CD14-positive monocyte (primary cell): ENCODE measurements around the gene PPP1R9B. TPM values are rescaled to one million over a fixed set of nuclear protein-coding genes. Genes with fewer than 3 reads are reported as not detected.

Experiments
- DNase-seq, 3 donors: peaks; one replicate each; pipeline ENCODE4 v3.0.0-alpha.2; 2011 to 2022
- H2AFZ ChIP-seq: 2 replicates; pipeline ENCODE4 v1.6.0; 2012; ENCODE audit warnings: mild to moderate bottlenecking, low read depth, low read length, inconsistent platforms; ENCODE audit not compliant: insufficient read depth, poor library complexity, severe bottlenecking
- H3K27ac ChIP-seq, 2 donors: 1 replicate in 1 of 2; 2 replicates in 1 of 2; pipeline ENCODE4 v1.5.1; 2012 to 2013; ENCODE audit warnings: low read length in 2 of 2, control low read depth in 1 of 2, inconsistent platforms in 1 of 2, low read depth in 1 of 2, mild to moderate bottlenecking in 1 of 2
- H3K27me3 ChIP-seq, 2 donors: one replicate each; pipeline versions ENCODE4 v1.6.0 to v1.6.1; 2011 to 2013; ENCODE audit warnings: low read length in 2 of 2; ENCODE audit not compliant: control insufficient read depth in 2 of 2, insufficient read depth in 2 of 2
- H3K36me3 ChIP-seq, 2 donors: replicated peaks in 1 of 2; 1 replicate in 1 of 2; 2 replicates in 1 of 2; pipeline versions ENCODE4 v1.5.1 to v1.6.1; 2012 to 2013; ENCODE audit warnings: low read length in 2 of 2, control low read depth in 1 of 2, inconsistent platforms in 1 of 2, mild to moderate bottlenecking in 1 of 2; ENCODE audit not compliant: insufficient read depth in 2 of 2, control insufficient read depth in 1 of 2
- H3K4me1 ChIP-seq, 2 donors: 1 replicate in 1 of 2; 2 replicates in 1 of 2; pipeline versions ENCODE4 v1.5.1 to v1.6.1; 2012 to 2013; ENCODE audit warnings: low read length in 2 of 2, control low read depth in 1 of 2, inconsistent platforms in 1 of 2, mild to moderate bottlenecking in 1 of 2, moderate library complexity in 1 of 2; ENCODE audit not compliant: insufficient read depth in 2 of 2, control insufficient read depth in 1 of 2
- H3K4me2 ChIP-seq: replicated peaks from 2 replicates; pipeline ENCODE3; 2012; ENCODE audit warnings: low read length, moderate library complexity, mild to moderate bottlenecking; ENCODE audit not compliant: poor library complexity, severe bottlenecking; ENCODE audit errors: extremely low read depth
- H3K4me3 ChIP-seq, 3 experiments: fragments of 200-600 bp in 1 of 3; sonication (generic) in 1 of 3; replicated peaks in 1 of 3; 1 replicate in 2 of 3; 2 replicates in 1 of 3; pipeline ENCODE4 v1.5.1; 2011 to 2013; ENCODE audit warnings: low read length in 3 of 3, mild to moderate bottlenecking in 3 of 3, control low read depth in 2 of 3, low read depth in 2 of 3, inconsistent platforms in 1 of 3, moderate library complexity in 1 of 3
- H3K79me2 ChIP-seq: 2 replicates; pipeline ENCODE4 v1.6.0; 2012; ENCODE audit warnings: mild to moderate bottlenecking, control low read depth, inconsistent platforms, low read length, moderate library complexity; ENCODE audit not compliant: insufficient read depth
- H3K9ac ChIP-seq: 2 replicates; pipeline ENCODE4 v1.6.0; 2017; ENCODE audit warnings: low read length, mild to moderate bottlenecking; ENCODE audit not compliant: insufficient read depth, poor library complexity, severe bottlenecking
- H3K9me3 ChIP-seq, 2 donors: replicated peaks in 1 of 2; 1 replicate in 1 of 2; 2 replicates in 1 of 2; pipeline versions ENCODE4 v1.5.1 to v1.6.1; 2012 to 2013; ENCODE audit warnings: low read length in 2 of 2, control low read depth in 1 of 2; ENCODE audit not compliant: control insufficient read depth in 1 of 2, insufficient read depth in 1 of 2
- H4K20me1 ChIP-seq: 2 replicates; pipeline ENCODE4 v1.6.0; 2012; ENCODE audit warnings: mild to moderate bottlenecking, low read length, control low read depth, moderate library complexity; ENCODE audit not compliant: insufficient read depth
- H3K27ac Mint-ChIP-seq, 7 donors: one replicate each; pipeline ENCODE4 v1.8.0; 2020; ENCODE audit warnings: mild to moderate bottlenecking in 7 of 7, mixed read lengths in 7 of 7, moderate library complexity in 6 of 7, inconsistent platforms in 2 of 7
- H3K27me3 Mint-ChIP-seq, 3 donors: one replicate each; pipeline ENCODE4 v1.8.0; 2021 to 2022; ENCODE audit warnings: low read depth in 3 of 3, mild to moderate bottlenecking in 3 of 3, mixed read lengths in 3 of 3, moderate library complexity in 3 of 3, inconsistent platforms in 1 of 3
- H3K36me3 Mint-ChIP-seq, 2 donors: one replicate each; pipeline ENCODE4 v1.8.0; 2020; ENCODE audit warnings: mixed read lengths in 2 of 2, inconsistent platforms in 1 of 2, mild to moderate bottlenecking in 1 of 2
- H3K4me1 Mint-ChIP-seq: one replicate; pipeline ENCODE4 v1.8.0; 2020; ENCODE audit warnings: mild to moderate bottlenecking, mixed read lengths
- H3K4me3 Mint-ChIP-seq, 2 donors: one replicate each; pipeline ENCODE4 v1.8.0; 2020; ENCODE audit warnings: mild to moderate bottlenecking in 2 of 2, mixed read lengths in 2 of 2, moderate library complexity in 1 of 2
- H3K9me3 Mint-ChIP-seq, 7 donors: one replicate each; pipeline ENCODE4 v1.8.0; 2020 to 2022; ENCODE audit warnings: mixed read lengths in 7 of 7, mild to moderate bottlenecking in 6 of 7, moderate library complexity in 6 of 7, inconsistent platforms in 2 of 7
- CTCF ChIP-seq: fragments of 200-600 bp; IDR thresholded peaks from one replicate; pipeline ENCODE4 v1.8.0; 2022; ENCODE audit warnings: antibody characterized with exemption, mild to moderate bottlenecking
- WGBS: methylation state at CpG from one replicate; pipeline ENCODE4 v1.1.5; 2013; ENCODE audit warnings: missing lambda C conversion rate; ENCODE audit not compliant: insufficient coverage; 5-methylcytosine and 5-hydroxymethylcytosine counted together
- intact Hi-C, 2 donors: fragments of 100-400 bp; cut with micrococcal nuclease; formaldehyde crosslinking; loops; one replicate each; pipeline versions ENCODE4 v1.15.0 to v1.15.1; 2023
- polyA plus RNA-seq, 3 donors: library from polyadenylated mRNA; depleted of rRNA in 1 of 3; unstranded in 2 of 3; stranded (reverse) in 1 of 3; fragments of 300-500 nt in 2 of 3; fragments of >200 nt in 1 of 3; fragmentation: Illumina TruSeq in 2 of 3; gene quantifications; 1 replicate in 2 of 3; 2 replicates in 1 of 3; pipeline ENCODE4 v1.2.3, GENCODE V29; 2012 to 2021

Gene PPP1R9B
- polyA plus RNA-seq, 3 donors: 0.61 to 86.9 (median 1.3) TPM

GRCh38 chr17:50088952-50089825 is 61.3 kb downstream of the PPP1R9B start:
- intact Hi-C loops: no loop called here
- Histone ChIP-seq H2AFZ (no peak overlapping the region), H4K20me1 (no peaks in the 10 kb centered on the region), H3K27me3 (no peaks in the 10 kb centered on the region), H3K36me3 (no peaks in the 10 kb centered on the region), H3K4me2 (no peak overlapping the region), H3K4me3 (no peak overlapping the region), H3K27ac (no peak overlapping the region), H3K4me1 (peaks cover 0 to 3% of the 10 kb centered on the region in 2 donors), H3K9ac (no peak overlapping the region), H3K79me2 (no peaks in the 10 kb centered on the region), H3K9me3 (no peaks in the 10 kb centered on the region)
- no peak for TF ChIP-seq CTCF
- Mint-ChIP-seq H3K4me3 (no peak overlapping the region), H3K9me3 (peaks cover 0 to 3% (median 0%) of the 10 kb centered on the region in 7 donors), H3K27me3 (peaks cover 4 to 8% (median 7%) of the 10 kb centered on the region in 3 donors), H3K36me3 (no peaks in the 10 kb centered on the region), H3K4me1 (no peaks in the 10 kb centered on the region), H3K27ac (no peak overlapping the region)
- DNase-seq: no peak
- WGBS: 95% methylated on average over 21 of the region's 25 CpGs

GRCh38 chr17:50087912-50088405 is 62.5 kb downstream of the PPP1R9B start:
- H3K9me3 Mint-ChIP-seq: peaks cover 0 to 3% (median 0%) of the 10 kb centered on the region in 7 donors
- Histone ChIP-seq H3K4me1 (no peaks in the 10 kb centered on the region), H3K36me3 (no peaks in the 10 kb centered on the region), H3K79me2 (no peaks in the 10 kb centered on the region), H3K4me3 (no peak overlapping the region), H3K9me3 (no peaks in the 10 kb centered on the region), H3K9ac (no peak overlapping the region), H4K20me1 (no peaks in the 10 kb centered on the region), H2AFZ (no peak overlapping the region), H3K27ac (no peak overlapping the region), H3K4me2 (no peak overlapping the region), H3K27me3 (no peaks in the 10 kb centered on the region)
- peaks cover 4 to 11% (median 10%) of the 10 kb centered on the region in 3 donors for H3K27me3 Mint-ChIP-seq
- DNase-seq: no peak
- TF ChIP-seq CTCF: no peak
- H3K4me1 Mint-ChIP-seq: no peaks in the 10 kb centered on the region
- no peak overlapping the region for H3K27ac Mint-ChIP-seq
- no peak overlapping the region for H3K4me3 Mint-ChIP-seq
- 96% methylated on average over 17 of the region's 19 CpGs for WGBS
- intact Hi-C loops: loop anchor here (1.0 to 2.0 kb wide), 2 partner anchors 61 to 62 kb away; no protein-coding TSS in a partner anchor
- H3K36me3 Mint-ChIP-seq: no peaks in the 10 kb centered on the region
